ENCODE data around the gene POC5. TPM values are rescaled to one million over a fixed set of nuclear protein-coding genes. Genes with fewer than 3 reads are reported as not detected.

The POC5 gene
- total RNA-seq, 1 donor from 2014 or later: 9.0 TPM

DNA sequence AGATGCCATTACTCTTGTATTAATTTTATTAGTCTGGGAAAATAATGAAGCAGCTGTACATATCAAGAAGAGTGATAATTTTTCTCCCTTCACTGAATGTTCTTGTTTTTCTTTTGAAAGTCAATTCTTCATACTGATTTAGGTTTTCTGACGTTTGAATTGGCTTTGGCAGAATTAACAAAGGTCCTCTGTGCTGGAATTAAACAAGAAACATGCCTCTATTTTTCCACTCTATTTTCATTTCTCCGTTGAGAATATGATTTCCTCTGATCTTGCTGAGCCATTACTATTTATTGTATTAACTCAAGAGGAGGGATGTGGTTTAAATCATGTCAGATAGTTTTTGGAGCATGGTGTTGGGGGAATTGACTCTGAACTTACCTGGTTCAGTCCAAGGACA lies 63.7 kb downstream of the POC5 start:
- Mint-ChIP-seq H3K4me1 (ENCODE audit: low read depth, unreplicated experiment) (no peaks in the 10 kb centered on the region), H3K27me3 (ENCODE audit: low read depth, unreplicated experiment) (no peaks in the 10 kb centered on the region), H3K27ac (ENCODE audit: unreplicated experiment) (no peak overlapping the region), H3K36me3 (ENCODE audit: low read depth, unreplicated experiment) (no peaks in the 10 kb centered on the region), H3K4me3 (ENCODE audit: unreplicated experiment) (no peak overlapping the region), H3K9me3 (ENCODE audit: unreplicated experiment) (no peaks in the 10 kb centered on the region)
- Histone ChIP-seq H3K4me2 (ENCODE audit: low read length) (no peak overlapping the region), H4K20me1 (ENCODE audit: insufficient read depth, low read length) (no peaks in the 10 kb centered on the region), H3K79me2 (ENCODE audit: insufficient read depth, low read length) (no peaks in the 10 kb centered on the region), H2AFZ (ENCODE audit: low read depth, low read length) (no peak overlapping the region), H3K36me3 (ENCODE audit: insufficient read depth, low read length) (no peaks in the 10 kb centered on the region), H3K9me3 (ENCODE audit: insufficient read depth, low read depth, low read length) (no peaks in the 10 kb centered on the region), H3K27ac (ENCODE audit: low read depth, low read length) (no peak overlapping the region), H3K9ac (ENCODE audit: low read length) (no peak overlapping the region), H3K4me3 (ENCODE audit: insufficient read depth, low read depth, low read length) (no peak overlapping the region), H3K27me3 (ENCODE audit: insufficient read depth, low read length) (no peaks in the 10 kb centered on the region), H3K4me1 (ENCODE audit: insufficient read depth, low read length) (no peaks in the 10 kb centered on the region)
- no peak for TF ChIP-seq CTCF (IDR thresholded peaks at IDR 0.05; ENCODE audit: insufficient read depth, low read depth, low read length)
- TF ChIP-seq EZH2 (IDR thresholded peaks at IDR 0.05; ENCODE audit: insufficient read depth, low read length): no peak
- peak; percentile 9 for FAIRE-seq
- no peak for DNase-seq (ENCODE audit: low read depth)

DNA sequence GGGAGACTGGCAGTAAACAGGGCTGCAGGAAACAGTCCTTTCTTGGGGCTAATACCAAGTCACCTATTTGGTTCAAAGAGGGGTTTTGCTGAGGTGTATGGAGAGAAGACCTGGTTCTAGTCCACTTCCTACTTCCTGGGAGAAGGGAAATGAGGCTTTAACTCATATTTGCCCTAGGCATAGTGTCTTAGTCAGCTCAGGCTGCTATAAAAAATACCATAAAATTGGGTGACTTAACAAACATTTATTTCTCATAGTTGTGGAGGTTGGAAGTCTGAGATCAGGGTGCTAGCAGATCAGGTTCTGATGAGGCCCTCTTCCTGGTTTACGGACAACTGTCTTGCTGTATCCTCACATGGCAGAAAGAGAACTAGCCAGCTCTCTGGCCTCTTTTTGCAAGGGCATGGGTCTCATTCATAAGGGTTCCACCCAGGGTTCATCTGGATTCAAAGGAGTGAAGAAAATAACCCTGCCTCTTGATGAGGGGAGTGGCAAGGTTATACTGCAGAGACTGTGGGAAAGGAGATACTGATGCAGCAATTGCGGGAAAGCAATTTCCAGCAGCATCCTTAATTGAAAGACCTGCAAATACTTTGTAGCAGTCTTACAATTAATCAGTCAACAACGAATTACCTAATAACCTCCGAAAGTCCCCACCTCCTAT lies 65.5 kb downstream of the POC5 start:
- no peak overlapping the region for H3K4me3 ChIP-seq (ENCODE audit: insufficient read depth, low read depth, low read length)
- H3K9ac ChIP-seq (ENCODE audit: low read length): no peak overlapping the region
- H3K36me3 ChIP-seq (ENCODE audit: insufficient read depth, low read length): no peaks in the 10 kb centered on the region
- H3K4me2 ChIP-seq (ENCODE audit: low read length): no peak overlapping the region
- H3K27ac ChIP-seq (ENCODE audit: low read depth, low read length): no peak overlapping the region
- FAIRE-seq: no peak
- H3K4me1 Mint-ChIP-seq (ENCODE audit: low read depth, unreplicated experiment): no peaks in the 10 kb centered on the region
- no peaks in the 10 kb centered on the region for H3K4me1 ChIP-seq (ENCODE audit: insufficient read depth, low read length)
- H4K20me1 ChIP-seq (ENCODE audit: insufficient read depth, low read length): no peaks in the 10 kb centered on the region
- DNase-seq (ENCODE audit: low read depth): no peak
- no peaks in the 10 kb centered on the region for H3K79me2 ChIP-seq (ENCODE audit: insufficient read depth, low read length)
- no peaks in the 10 kb centered on the region for H3K27me3 Mint-ChIP-seq (ENCODE audit: low read depth, unreplicated experiment)
- TF ChIP-seq CTCF (IDR thresholded peaks at IDR 0.05; ENCODE audit: insufficient read depth, low read depth, low read length) (no peak), EZH2 (IDR thresholded peaks at IDR 0.05; ENCODE audit: insufficient read depth, low read length) (no peak)
- H3K36me3 Mint-ChIP-seq (ENCODE audit: low read depth, unreplicated experiment): no peaks in the 10 kb centered on the region
- no peak overlapping the region for H3K27ac Mint-ChIP-seq (ENCODE audit: unreplicated experiment)
- no peak overlapping the region for H3K4me3 Mint-ChIP-seq (ENCODE audit: unreplicated experiment)
- H3K9me3 ChIP-seq (ENCODE audit: insufficient read depth, low read depth, low read length): no peaks in the 10 kb centered on the region
- H2AFZ ChIP-seq (ENCODE audit: low read depth, low read length): no peak overlapping the region
- peaks cover 2% of the 10 kb centered on the region for H3K9me3 Mint-ChIP-seq (ENCODE audit: unreplicated experiment)
- H3K27me3 ChIP-seq (ENCODE audit: insufficient read depth, low read length): no peaks in the 10 kb centered on the region

DNA sequence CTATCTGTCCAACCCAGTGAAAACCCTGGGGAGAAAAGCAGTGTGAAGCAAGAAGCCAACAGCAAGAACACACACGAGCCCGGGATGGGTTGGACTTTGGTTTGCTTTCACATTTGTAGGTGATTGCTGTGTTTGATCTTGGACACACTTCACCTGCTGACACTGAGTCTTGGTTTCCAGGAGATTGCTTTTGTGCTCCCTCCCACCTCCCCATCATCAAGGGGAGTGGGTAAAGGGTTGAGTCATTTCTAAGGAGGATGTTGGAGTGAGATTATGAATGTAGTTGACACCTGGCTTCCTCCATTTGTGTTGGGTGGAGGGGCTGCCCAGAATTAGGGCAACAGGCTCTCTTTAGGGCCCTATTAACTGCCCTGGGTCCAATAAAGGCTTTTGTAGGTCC lies 68.5 kb downstream of the POC5 start:
- no peak for DNase-seq (ENCODE audit: low read depth)
- Histone ChIP-seq H3K27me3 (ENCODE audit: insufficient read depth, low read length) (no peaks in the 10 kb centered on the region), H4K20me1 (ENCODE audit: insufficient read depth, low read length) (no peaks in the 10 kb centered on the region), H3K79me2 (ENCODE audit: insufficient read depth, low read length) (no peaks in the 10 kb centered on the region), H3K4me2 (ENCODE audit: low read length) (no peak overlapping the region), H3K4me1 (ENCODE audit: insufficient read depth, low read length) (no peaks in the 10 kb centered on the region), H3K4me3 (ENCODE audit: insufficient read depth, low read depth, low read length) (no peak overlapping the region), H3K27ac (ENCODE audit: low read depth, low read length) (no peak overlapping the region), H3K9ac (ENCODE audit: low read length) (no peak overlapping the region), H3K9me3 (ENCODE audit: insufficient read depth, low read depth, low read length) (no peaks in the 10 kb centered on the region), H2AFZ (ENCODE audit: low read depth, low read length) (no peak overlapping the region), H3K36me3 (ENCODE audit: insufficient read depth, low read length) (no peaks in the 10 kb centered on the region)
- Mint-ChIP-seq H3K9me3 (ENCODE audit: unreplicated experiment) (peaks cover 2% of the 10 kb centered on the region), H3K4me1 (ENCODE audit: low read depth, unreplicated experiment) (no peaks in the 10 kb centered on the region), H3K36me3 (ENCODE audit: low read depth, unreplicated experiment) (no peaks in the 10 kb centered on the region), H3K27ac (ENCODE audit: unreplicated experiment) (no peak overlapping the region), H3K27me3 (ENCODE audit: low read depth, unreplicated experiment) (no peaks in the 10 kb centered on the region), H3K4me3 (ENCODE audit: unreplicated experiment) (no peak overlapping the region)
- TF ChIP-seq EZH2 (IDR thresholded peaks at IDR 0.05; ENCODE audit: insufficient read depth, low read length) (no peak), CTCF (IDR thresholded peaks at IDR 0.05; ENCODE audit: insufficient read depth, low read depth, low read length) (no peak)
- no peak for FAIRE-seq

Measured in astrocyte (in vitro differentiated cells and primary cell).